Stomach smooth muscle (tissue), 2 donors: ENCODE data around the gene PIP5KL1.
A peak's percentile ranks its signal among the peaks of the same experiment; 100 is the strongest.

Source experiments
- H3K27ac ChIP-seq: one replicate; pipeline ENCODE4 v1.7.0; 2013; ENCODE audit warnings: mild to moderate bottlenecking, low read length, inconsistent platforms
- H3K27me3 ChIP-seq, 2 donors: one replicate each; pipeline ENCODE4 v1.7.0; 2013; ENCODE audit warnings: low read length in 2 of 2; ENCODE audit not compliant: insufficient read depth in 2 of 2, control insufficient read depth in 1 of 2
- H3K36me3 ChIP-seq, 2 donors: one replicate each; pipeline ENCODE4 v1.7.0; 2013; ENCODE audit warnings: low read length in 2 of 2; ENCODE audit not compliant: control insufficient read depth in 2 of 2, insufficient read depth in 2 of 2
- H3K4me1 ChIP-seq: one replicate; pipeline ENCODE4 v1.7.0; 2013; ENCODE audit warnings: low read length; ENCODE audit not compliant: control insufficient read depth, insufficient read depth
- H3K4me3 ChIP-seq, 2 donors: one replicate each; pipeline ENCODE4 v1.7.0; 2013; ENCODE audit warnings: low read length in 2 of 2
- H3K9ac ChIP-seq, 2 donors: one replicate each; pipeline ENCODE4 v1.7.0; 2013; ENCODE audit warnings: low read length in 2 of 2, mild to moderate bottlenecking in 1 of 2
- H3K9me3 ChIP-seq, 2 donors: one replicate each; pipeline ENCODE4 v1.7.0; 2013; ENCODE audit warnings: low read length in 2 of 2; ENCODE audit not compliant: control insufficient read depth in 2 of 2
- donor health status: healthy.
- donor health status: Pancreatic carcinoma.

PIP5KL1 gene

DNA sequence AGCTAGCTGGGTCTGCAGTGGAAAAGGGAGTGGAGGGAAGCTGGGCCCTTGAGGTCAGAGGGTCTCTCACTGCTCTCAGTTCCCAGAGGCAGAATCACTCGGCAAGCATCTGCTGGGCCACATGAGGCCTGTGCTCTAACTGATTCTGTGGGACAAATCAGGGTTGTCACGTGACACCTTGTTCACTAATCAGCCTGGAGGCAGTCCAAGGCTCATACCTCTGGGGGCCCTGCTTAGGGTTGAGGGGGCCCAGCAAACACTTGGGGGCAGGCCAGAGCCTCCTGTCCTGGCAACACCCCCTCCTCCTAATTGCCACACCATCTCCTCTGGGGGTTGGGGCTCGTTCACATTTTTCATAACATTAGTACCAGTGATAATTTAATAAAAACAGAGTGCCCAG lies 16.2 kb upstream of the PIP5KL1 start:
- Histone ChIP-seq H3K4me1 (peaks cover 27% of the 10 kb centered on the region), H3K27ac (no peak overlapping the region), H3K4me3 (no peak overlapping the region), H3K9me3 (no peaks in the 10 kb centered on the region), H3K36me3 (peaks cover 11 to 22% of the 10 kb centered on the region in 2 donors), H3K27me3 (no peaks in the 10 kb centered on the region), H3K9ac (no peak overlapping the region)

DNA sequence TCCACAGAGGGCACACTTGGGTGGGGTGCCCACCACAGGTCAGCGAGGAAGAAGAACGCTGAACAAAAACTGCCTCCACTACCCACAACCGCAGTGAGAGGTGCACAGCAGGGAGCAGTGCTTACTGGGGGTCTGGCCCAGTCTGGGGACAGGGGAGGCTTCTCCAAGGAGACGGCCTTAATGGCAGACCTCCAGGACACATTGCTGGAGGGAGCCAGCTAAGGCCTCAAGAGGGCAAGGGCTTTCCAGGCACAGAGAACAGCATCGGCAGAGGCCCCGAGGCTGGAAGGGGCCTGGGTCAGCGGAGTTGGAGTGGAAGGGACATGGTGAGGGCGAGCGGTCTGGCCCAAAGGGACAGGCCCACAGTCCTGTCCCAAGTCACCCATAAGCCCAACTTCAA lies 15.4 kb upstream of the PIP5KL1 start:
- H3K27me3 ChIP-seq = no peaks in the 10 kb centered on the region
- H3K36me3 ChIP-seq = peaks cover 11 to 22% of the 10 kb centered on the region in 2 donors
- H3K9me3 ChIP-seq = no peaks in the 10 kb centered on the region
- no peak overlapping the region for H3K27ac ChIP-seq
- peaks cover 27% of the 10 kb centered on the region for H3K4me1 ChIP-seq
- no peak overlapping the region for H3K9ac ChIP-seq
- H3K4me3 ChIP-seq = no peak overlapping the region

DNA sequence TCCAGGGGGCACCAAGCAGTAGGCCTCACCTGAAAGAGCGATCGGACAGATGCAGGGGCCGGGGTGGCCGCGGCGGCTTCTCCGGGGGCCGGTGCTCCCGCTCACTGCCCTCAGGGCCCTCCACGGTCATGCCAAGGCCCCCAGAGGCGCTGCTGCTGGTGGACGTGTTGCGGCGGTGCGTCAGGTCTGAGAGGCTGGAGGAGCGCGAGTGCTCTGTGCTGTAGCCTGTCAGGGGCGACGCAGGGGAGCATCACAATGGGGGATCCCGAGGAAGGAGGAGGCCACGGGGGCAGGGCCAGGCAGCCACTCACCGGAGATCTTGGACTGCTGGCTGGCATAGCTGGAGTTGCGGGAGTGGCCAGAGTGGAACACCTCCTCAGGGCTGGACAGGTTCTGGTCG lies 14.8 kb upstream of the PIP5KL1 start:
- peaks cover 11 to 21% of the 10 kb centered on the region in 2 donors for H3K36me3 ChIP-seq
- no peak overlapping the region for H3K27ac ChIP-seq
- H3K27me3 ChIP-seq = no peaks in the 10 kb centered on the region
- H3K4me3 ChIP-seq = no peak overlapping the region
- H3K9ac ChIP-seq = no peak overlapping the region
- H3K4me1 ChIP-seq = peaks cover 24% of the 10 kb centered on the region
- H3K9me3 ChIP-seq = no peaks in the 10 kb centered on the region

DNA sequence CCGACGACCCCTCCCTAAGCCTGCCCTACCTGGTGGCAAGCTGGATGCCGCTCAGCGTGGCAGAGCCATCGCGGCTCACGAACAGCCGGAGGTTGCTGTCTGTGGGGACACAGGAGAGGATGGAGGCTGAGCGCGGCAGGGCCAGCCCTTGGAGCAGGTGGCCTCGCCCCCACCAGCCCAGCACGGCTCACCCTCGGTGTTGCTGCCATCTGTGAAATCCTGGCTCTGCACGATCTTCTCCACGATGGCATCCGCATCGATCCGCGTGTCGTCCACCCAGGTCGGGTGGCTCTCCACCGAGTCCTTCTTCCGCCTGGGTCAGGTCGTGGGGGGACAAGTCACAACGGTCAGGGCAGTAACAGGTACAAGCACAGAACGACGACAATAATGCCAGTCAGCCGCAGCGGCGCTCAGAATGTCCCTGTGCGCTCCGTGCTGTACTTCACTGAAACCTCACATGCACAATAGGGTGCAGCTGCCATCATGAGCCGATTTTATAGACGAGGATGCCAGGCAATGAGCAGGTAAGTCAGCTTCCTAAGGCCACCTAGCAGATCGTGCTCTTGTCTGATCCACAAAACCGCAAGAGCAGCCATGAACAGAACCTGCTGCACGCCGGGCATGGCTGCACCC lies 14.1 kb upstream of the PIP5KL1 start:
- H3K4me3 ChIP-seq = no peak overlapping the region
- peaks cover 23% of the 10 kb centered on the region for H3K4me1 ChIP-seq
- H3K36me3 ChIP-seq = peaks cover 11 to 20% of the 10 kb centered on the region in 2 donors
- no peak overlapping the region for H3K9ac ChIP-seq
- no peaks in the 10 kb centered on the region for H3K9me3 ChIP-seq
- H3K27me3 ChIP-seq = no peaks in the 10 kb centered on the region
- H3K27ac ChIP-seq = no peak overlapping the region

DNA sequence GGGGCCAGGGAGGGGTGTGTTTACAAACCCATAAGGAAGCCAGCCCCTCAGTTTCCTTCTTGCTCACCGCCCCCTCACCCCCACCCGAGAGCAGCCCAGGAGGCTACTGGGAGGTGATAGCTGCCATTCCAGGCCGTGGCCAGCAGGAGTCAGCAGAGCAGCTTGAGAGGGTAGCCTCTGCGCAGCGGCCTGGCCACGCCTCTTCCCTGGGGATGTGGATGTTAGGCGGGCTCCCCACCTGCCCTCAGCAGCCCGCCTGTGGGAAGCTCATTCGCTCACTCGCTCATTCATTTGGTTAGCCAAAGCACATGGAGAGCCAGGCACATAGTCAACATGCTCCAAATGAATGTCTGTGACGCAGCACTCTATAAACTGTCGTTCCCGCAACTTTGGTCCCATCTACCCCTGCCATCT lies 13.2 kb upstream of the PIP5KL1 start:
- no peak overlapping the region for H3K4me3 ChIP-seq
- peaks cover 20% of the 10 kb centered on the region for H3K4me1 ChIP-seq
- H3K9me3 ChIP-seq = no peaks in the 10 kb centered on the region
- peak overlapping the region; percentile 24 for H3K27ac ChIP-seq
- H3K36me3 ChIP-seq = peaks cover 11 to 20% of the 10 kb centered on the region in 2 donors
- H3K27me3 ChIP-seq = no peaks in the 10 kb centered on the region
- no peak overlapping the region for H3K9ac ChIP-seq

DNA sequence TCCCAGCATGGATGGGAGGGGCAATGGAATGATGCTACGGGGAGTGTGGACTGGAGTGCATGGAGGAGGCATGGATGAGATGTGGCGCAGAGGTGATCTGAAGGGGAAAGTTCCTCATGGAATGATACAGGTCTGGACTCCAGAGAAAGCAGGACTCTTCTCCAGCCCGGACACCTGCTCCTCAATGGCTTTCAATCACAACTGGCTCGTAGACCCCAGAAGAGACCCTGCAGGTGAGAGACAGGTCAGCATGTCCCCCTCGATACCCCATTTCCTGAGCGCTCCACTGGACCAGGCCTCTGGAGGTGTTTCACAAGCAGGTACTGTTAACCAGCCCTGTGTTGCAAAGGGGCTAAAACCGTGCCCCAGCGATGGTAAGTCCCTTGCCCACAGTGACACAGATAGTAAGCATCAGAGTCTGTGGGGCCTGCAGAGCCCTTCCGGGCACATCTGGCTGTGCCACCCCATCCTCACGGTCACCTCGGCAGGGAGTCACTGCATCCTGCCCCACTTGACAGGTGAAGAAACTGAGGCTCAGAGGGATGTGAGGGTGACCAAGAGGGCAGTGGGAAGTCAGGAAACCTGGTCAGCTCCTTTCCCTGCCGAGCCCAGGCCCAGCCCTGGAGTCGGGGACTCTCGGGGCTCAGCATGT lies 12.6 kb upstream of the PIP5KL1 start:
- Histone ChIP-seq H3K27me3 (no peaks in the 10 kb centered on the region), H3K27ac (no peak overlapping the region), H3K9me3 (no peaks in the 10 kb centered on the region), H3K9ac (no peak overlapping the region), H3K4me3 (no peak overlapping the region), H3K36me3 (peaks cover 11 to 19% of the 10 kb centered on the region in 2 donors), H3K4me1 (peaks cover 25% of the 10 kb centered on the region)

DNA sequence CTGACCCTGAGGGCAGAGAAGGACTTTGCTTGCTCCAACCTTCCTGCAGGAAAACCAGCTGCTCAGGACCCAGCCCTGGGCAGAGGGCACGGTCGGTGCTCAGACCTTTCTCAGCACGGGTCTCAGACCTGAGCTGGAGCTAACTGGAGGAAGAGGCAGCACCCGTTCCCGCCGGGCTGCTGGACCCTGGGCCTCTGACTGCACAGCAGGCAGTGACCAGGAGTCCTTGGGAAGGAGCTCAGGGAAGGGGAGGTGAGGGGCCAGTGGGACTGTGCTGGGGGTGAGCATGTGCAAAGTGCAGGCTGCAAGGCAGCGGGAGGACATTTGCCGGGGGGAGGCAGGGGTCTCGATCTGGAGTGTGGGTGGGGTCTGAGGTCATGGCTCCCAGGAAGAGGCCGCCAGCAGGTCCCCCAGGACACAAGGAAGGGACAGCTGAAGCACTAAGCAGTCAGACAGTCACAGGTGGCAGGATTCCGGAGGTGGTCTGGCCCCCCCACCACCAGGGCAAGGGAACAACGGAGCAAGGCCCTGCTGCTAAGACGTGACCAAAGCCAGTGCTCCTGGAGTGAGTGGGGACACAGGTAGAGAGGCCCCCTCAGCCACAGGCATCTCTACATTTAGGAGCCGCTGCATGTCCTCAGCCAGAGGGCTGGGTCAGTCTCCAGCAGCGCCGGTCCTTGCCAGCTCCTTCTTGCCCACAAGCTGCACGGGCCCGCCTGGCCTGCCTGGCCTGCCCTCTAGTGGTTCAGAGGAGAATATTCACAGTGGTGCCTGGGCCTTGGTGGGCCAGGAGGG lies 11.8 kb upstream of the PIP5KL1 start:
- Histone ChIP-seq H3K9me3 (no peaks in the 10 kb centered on the region), H3K36me3 (peaks cover 11 to 12% of the 10 kb centered on the region in 2 donors), H3K27me3 (no peaks in the 10 kb centered on the region), H3K4me1 (peaks cover 28% of the 10 kb centered on the region), H3K4me3 (no peak overlapping the region), H3K27ac (no peak overlapping the region), H3K9ac (no peak overlapping the region)

DNA sequence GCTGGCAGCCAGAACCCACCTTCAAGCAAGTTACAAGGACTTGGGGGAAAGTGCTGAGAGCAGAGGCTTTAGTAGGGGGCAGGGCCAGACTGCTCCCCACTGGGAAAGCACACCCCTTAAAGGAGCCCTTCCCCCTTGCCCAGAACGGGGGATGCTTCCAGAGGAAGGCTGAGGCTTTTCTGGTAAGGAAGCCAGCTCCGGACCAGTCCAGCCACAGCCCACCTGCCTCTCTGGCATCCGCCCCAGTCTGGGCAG lies 11.3 kb upstream of the PIP5KL1 start:
- H3K9me3 ChIP-seq = no peaks in the 10 kb centered on the region
- H3K27ac ChIP-seq = no peak overlapping the region
- H3K36me3 ChIP-seq = peaks cover 11% of the 10 kb centered on the region in 2 donors
- H3K4me3 ChIP-seq = no peak overlapping the region
- H3K27me3 ChIP-seq = no peaks in the 10 kb centered on the region
- H3K9ac ChIP-seq = no peak overlapping the region
- peaks cover 33% of the 10 kb centered on the region for H3K4me1 ChIP-seq

DNA sequence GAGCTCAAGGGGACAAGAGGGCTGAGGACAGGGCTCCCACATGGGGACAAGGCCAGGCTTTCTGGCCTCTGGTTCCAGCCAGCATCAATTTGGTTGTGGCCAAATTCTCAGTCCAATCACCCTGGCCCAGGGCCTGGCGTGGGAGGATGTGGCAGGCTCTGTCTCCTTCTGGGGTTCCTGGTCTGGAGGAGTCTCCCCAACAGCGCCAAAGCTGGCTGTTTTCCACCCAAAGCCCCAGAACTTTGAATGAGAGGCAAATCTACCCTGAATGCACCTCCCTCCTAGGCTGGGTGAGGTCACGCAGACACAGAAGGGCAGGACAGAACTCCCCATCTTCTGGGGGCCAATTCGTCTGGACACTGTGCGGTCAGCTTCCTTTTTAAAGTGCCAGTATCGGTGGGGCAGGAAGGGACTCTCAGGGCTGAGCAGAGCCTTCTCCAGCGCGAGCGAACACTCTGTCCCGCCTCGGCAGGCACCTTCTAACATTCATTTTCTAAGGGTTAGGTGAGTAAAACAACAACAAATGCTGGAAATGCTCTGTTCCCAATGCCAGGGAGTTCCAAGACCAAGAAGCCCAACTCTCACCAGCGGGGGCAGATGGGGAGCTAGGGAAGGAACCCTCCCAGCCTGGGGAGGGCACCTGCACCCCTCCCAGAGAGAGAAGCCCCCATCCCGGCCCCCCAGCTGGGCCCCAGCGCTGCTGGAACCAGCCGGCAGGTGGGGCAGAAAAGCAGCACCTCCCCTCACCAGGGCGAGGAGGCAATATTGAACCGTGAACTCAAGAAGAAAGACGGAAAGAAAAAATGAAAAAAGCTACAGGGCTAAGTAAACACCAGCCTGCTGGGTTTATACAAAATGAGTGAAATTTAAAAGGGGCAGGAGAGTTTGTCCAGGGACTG lies 10.7 kb upstream of the PIP5KL1 start:
- H3K9ac ChIP-seq = no peak overlapping the region

DNA sequence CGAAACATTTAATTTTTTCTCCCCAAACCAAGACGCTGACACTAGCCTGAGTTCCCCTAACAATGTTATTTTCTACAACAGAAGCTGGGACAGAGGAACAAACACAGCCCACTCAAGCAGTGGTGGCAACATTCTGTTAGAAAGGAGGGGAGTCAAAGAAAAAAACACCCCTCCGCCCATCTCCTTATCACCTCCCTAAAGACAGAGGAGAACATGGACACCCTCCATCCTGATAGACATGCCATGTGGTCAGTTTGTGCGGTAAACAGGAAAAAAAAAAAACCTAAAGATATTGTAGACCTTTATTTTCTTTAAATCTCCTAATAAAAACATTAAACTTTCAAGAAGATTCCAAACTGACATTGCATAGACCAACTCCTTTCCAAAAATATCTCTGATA lies 10.0 kb upstream of the PIP5KL1 start:
- H3K4me3 ChIP-seq = no peak overlapping the region
- H3K36me3 ChIP-seq = peaks cover 11 to 15% of the 10 kb centered on the region in 2 donors
- H3K27me3 ChIP-seq = no peaks in the 10 kb centered on the region
- H3K27ac ChIP-seq = no peak overlapping the region
- peaks cover 44% of the 10 kb centered on the region for H3K4me1 ChIP-seq
- no peak overlapping the region for H3K9ac ChIP-seq
- H3K9me3 ChIP-seq = no peaks in the 10 kb centered on the region

More for the DNA sequence above, 10.7 kb upstream of the PIP5KL1 start:
- Histone ChIP-seq H3K27me3 (no peaks in the 10 kb centered on the region), H3K4me1 (peaks cover 37% of the 10 kb centered on the region), H3K4me3 (no peak overlapping the region), H3K27ac (no peak overlapping the region), H3K9me3 (no peaks in the 10 kb centered on the region), H3K36me3 (peaks cover 11% of the 10 kb centered on the region in 2 donors)
